Loucy (cell line): Measurements from ENCODE around the gene PNLIPRP2.

ENCODE experiments used
- CTCF ChIP-seq: fragments of 200-600 bp; sonication (generic); conservative IDR thresholded peaks from 2 replicates; pipeline ENCODE4 v1.5.1; 2014; ENCODE audit warnings: mild to moderate bottlenecking, antibody characterized with exemption, low read length
- EZH2phosphoT487 ChIP-seq: fragments of 200-600 bp; IDR thresholded peaks from 2 replicates; pipeline ENCODE4 v1.6.1; 2018; ENCODE audit warnings: antibody characterized with exemption, mild to moderate bottlenecking, moderate library complexity, borderline replicate concordance

GRCh38 chr10:116686632-116687031, 65.9 kb downstream of the PNLIPRP2 start:
- TF ChIP-seq CTCF: no peak
- no peak for TF ChIP-seq EZH2phosphoT487
